Measurements from ENCODE around the gene WDR77.

DNA sequence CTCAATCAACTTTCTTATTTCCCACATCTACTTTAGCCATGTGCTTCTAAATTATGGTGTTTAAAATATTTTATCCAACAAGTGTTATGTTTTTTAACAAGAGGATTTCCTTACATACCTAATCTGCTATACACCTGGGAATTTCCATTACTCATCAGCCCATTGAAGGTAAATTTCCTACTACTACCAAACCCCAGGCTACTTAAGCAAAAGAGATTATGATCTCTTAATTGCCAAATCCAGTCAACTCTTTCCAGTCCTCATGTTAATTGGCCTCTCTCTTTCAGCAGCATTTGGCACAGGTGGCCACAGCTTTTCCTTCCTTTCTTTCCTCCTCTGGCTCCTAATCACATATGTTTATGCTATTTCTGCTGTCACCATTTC, 19.7 kb upstream of the WDR77 start:
- TF ChIP-seq POLR2A (IDR thresholded peaks at IDR 0.05; ENCODE audit: low read depth, low read length), result no peak
- no peak for TF ChIP-seq POLR2AphosphoS5 (IDR thresholded peaks at IDR 0.05; ENCODE audit: low read depth, low read length)
- no peak for TF ChIP-seq TAF1 (IDR thresholded peaks at IDR 0.05; ENCODE audit: borderline replicate concordance, low read depth, low read length)
